Neural progenitor cell (in vitro differentiated cells): ENCODE data around the gene IL23R.

Experiments
- EZH2 ChIP-seq: fragments of 200-600 bp; sonication (generic); IDR thresholded peaks from 2 replicates; pipeline ENCODE4 v1.6.1; 2017; ENCODE audit warnings: antibody characterized with exemption, mild to moderate bottlenecking, moderate library complexity
- EZH2phosphoT487 ChIP-seq: fragments of 200-600 bp; sonication (generic); IDR thresholded peaks from 2 replicates; pipeline ENCODE4 v1.6.1; 2017; ENCODE audit warnings: antibody characterized with exemption
- TF ChIP-seq, protein P1 (sequence below): fragments of 200-600 bp; sonication (generic); IDR thresholded peaks from 2 replicates; pipeline ENCODE4 v1.5.1; 2017; ENCODE audit warnings: antibody characterized with exemption, mild to moderate bottlenecking

GRCh38 chr1:67241200-67241746, 75.0 kb downstream of the IL23R start:
- TF ChIP-seq EZH2phosphoT487: no peak
- no peak for TF ChIP-seq EZH2
- TF ChIP-seq, protein P1, sequence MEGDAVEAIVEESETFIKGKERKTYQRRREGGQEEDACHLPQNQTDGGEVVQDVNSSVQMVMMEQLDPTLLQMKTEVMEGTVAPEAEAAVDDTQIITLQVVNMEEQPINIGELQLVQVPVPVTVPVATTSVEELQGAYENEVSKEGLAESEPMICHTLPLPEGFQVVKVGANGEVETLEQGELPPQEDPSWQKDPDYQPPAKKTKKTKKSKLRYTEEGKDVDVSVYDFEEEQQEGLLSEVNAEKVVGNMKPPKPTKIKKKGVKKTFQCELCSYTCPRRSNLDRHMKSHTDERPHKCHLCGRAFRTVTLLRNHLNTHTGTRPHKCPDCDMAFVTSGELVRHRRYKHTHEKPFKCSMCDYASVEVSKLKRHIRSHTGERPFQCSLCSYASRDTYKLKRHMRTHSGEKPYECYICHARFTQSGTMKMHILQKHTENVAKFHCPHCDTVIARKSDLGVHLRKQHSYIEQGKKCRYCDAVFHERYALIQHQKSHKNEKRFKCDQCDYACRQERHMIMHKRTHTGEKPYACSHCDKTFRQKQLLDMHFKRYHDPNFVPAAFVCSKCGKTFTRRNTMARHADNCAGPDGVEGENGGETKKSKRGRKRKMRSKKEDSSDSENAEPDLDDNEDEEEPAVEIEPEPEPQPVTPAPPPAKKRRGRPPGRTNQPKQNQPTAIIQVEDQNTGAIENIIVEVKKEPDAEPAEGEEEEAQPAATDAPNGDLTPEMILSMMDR: no peak
